HG02885 (cell line): ENCODE measurements around the gene CD46.

Source experiments
- ATAC-seq: cut with Tn5 transposase; IDR thresholded peaks from one replicate; pipeline ENCODE4 v1.9.1; 2021; ENCODE audit warnings: mild to moderate bottlenecking; ENCODE audit not compliant: unreplicated experiment, poor library complexity

Gene CD46

GRCh38 chr1:207841901-207842300 lies 90.0 kb downstream of the CD46 start:
- no peak for ATAC-seq

GRCh38 chr1:207842506-207842905 lies 90.7 kb downstream of the CD46 start:
- no peak for ATAC-seq

GRCh38 chr1:207844371-207844770 lies 92.5 kb downstream of the CD46 start:
- no peak for ATAC-seq
